DMS79 (cell line): ENCODE measurements around the gene PEX19.
"Not testable (repeated sequence)": the region's sequence is repeated elsewhere in the genome, so short reads cannot be mapped to it uniquely, and the experiment has no call there.

Experiments
- DNase-seq: peaks from one replicate; lab custom pipeline; 2025; lab: John Stamatoyannopoulos, UW

The PEX19 gene

GRCh38 chr1:160284782-160285344, at the start of gene PEX19:
PEX19 (minus strand) TSS chr1:160285133; CDS start chr1:160285124, 9 bp downstream.
- peak; percentile 88 for DNase-seq

- DNase-seq: no peak
These were observed 47.6 kb upstream of the PEX19 start for GRCh38 chr1:160332516-160332915.

GRCh38 chr1:160330119-160330518, 45.2 kb upstream of the PEX19 start:
- no peak for DNase-seq

- DNase-seq: no peak
These were observed 43.3 kb upstream of the PEX19 start for GRCh38 chr1:160328184-160328583.

- DNase-seq: peak; percentile 56
These were observed 41.5 kb upstream of the PEX19 start for GRCh38 chr1:160326418-160326817.

- peak; percentile 97 for DNase-seq
These were observed 40.3 kb upstream of the PEX19 start for GRCh38 chr1:160325252-160325651.

- no peak for DNase-seq
These were observed 37.9 kb upstream of the PEX19 start for GRCh38 chr1:160322831-160323230.

GRCh38 chr1:160315359-160315758, 30.4 kb upstream of the PEX19 start:
- DNase-seq: no peak

GRCh38 chr1:160309571-160309970, 24.6 kb upstream of the PEX19 start:
- no peak for DNase-seq

- no peak for DNase-seq
These were observed 24.2 kb upstream of the PEX19 start for GRCh38 chr1:160309185-160309557.

- no peak for DNase-seq
These were observed 23.7 kb upstream of the PEX19 start for GRCh38 chr1:160308451-160309184.

- DNase-seq: no peak
These were observed 22.3 kb upstream of the PEX19 start for GRCh38 chr1:160307118-160307791.

- no peak for DNase-seq
These were observed 15.2 kb upstream of the PEX19 start for GRCh38 chr1:160300173-160300572.

GRCh38 chr1:160296036-160296435, 11.1 kb upstream of the PEX19 start:
- no peak for DNase-seq

GRCh38 chr1:160293020-160293968, 8.4 kb upstream of the PEX19 start:
- DNase-seq: no peak

- peak; percentile 25 for DNase-seq
These were observed 6.6 kb upstream of the PEX19 start for GRCh38 chr1:160291248-160292220.

GRCh38 chr1:160287769-160288168, 2.8 kb upstream of the PEX19 start:
- not testable (repeated sequence) for DNase-seq

GRCh38 chr1:160285506-160285905, 573 bp upstream of the PEX19 start:
- no peak for DNase-seq

GRCh38 chr1:160284220-160284781, 632 bp downstream of the PEX19 start:
- no peak for DNase-seq

- no peak for DNase-seq
These were observed 2.1 kb downstream of the PEX19 start for GRCh38 chr1:160282807-160283206.

- no peak for DNase-seq
These were observed 6.9 kb downstream of the PEX19 start for GRCh38 chr1:160277987-160278386.
